Nephron (organoid): ENCODE measurements around the gene NECTIN1.
A peak's percentile ranks its signal among the peaks of the same experiment; 100 is the strongest.

ENCODE experiments used
- H3K27ac Mint-ChIP-seq, 3 experiments: 2 replicates each; pipeline ENCODE4 v1.8.0; 2020; ENCODE audit warnings: mixed read lengths in 3 of 3, mild to moderate bottlenecking in 2 of 3, moderate library complexity in 1 of 3
- H3K27me3 Mint-ChIP-seq: 2 replicates; pipeline ENCODE4 v1.8.0; 2021; ENCODE audit warnings: low read depth, mild to moderate bottlenecking, moderate library complexity, mixed read lengths
- H3K36me3 Mint-ChIP-seq: 2 replicates; pipeline ENCODE4 v1.8.0; 2020; ENCODE audit warnings: low read depth, mixed read lengths
- H3K4me1 Mint-ChIP-seq: 2 replicates; pipeline ENCODE4 v1.8.0; 2020; ENCODE audit warnings: mixed read lengths
- H3K4me3 Mint-ChIP-seq, 3 experiments: 2 replicates each; pipeline ENCODE4 v1.8.0; 2020; ENCODE audit warnings: mild to moderate bottlenecking in 3 of 3, mixed read lengths in 3 of 3, moderate library complexity in 2 of 3
- H3K9me3 Mint-ChIP-seq: 2 replicates; pipeline ENCODE4 v1.8.0; 2020; ENCODE audit warnings: mixed read lengths
- CTCF ChIP-seq, 3 experiments: fragments of 200-600 bp; sonication (generic); IDR thresholded peaks; one replicate each; pipeline ENCODE4 v1.5.0; 2021; ENCODE audit warnings: antibody characterized with exemption in 3 of 3; ENCODE audit not compliant: unreplicated experiment in 3 of 3

Gene NECTIN1

GRCh38 chr11:119734788-119735187, 5.8 kb upstream of the NECTIN1 start:
- Mint-ChIP-seq H3K9me3 (no peaks in the 10 kb centered on the region), H3K36me3 (no peaks in the 10 kb centered on the region), H3K27me3 (peaks cover 27% of the 10 kb centered on the region), H3K4me1 (peaks cover 23% of the 10 kb centered on the region), H3K27ac (no peak overlapping the region), H3K4me3 (no peak overlapping the region)
- TF ChIP-seq CTCF (IDR thresholded peaks at IDR 0.05; ENCODE audit: unreplicated experiment in 3 of 3): no peak

GRCh38 chr11:119730789-119731386, 1.9 kb upstream of the NECTIN1 start:
- H3K27ac Mint-ChIP-seq: no peak overlapping the region

DNA sequence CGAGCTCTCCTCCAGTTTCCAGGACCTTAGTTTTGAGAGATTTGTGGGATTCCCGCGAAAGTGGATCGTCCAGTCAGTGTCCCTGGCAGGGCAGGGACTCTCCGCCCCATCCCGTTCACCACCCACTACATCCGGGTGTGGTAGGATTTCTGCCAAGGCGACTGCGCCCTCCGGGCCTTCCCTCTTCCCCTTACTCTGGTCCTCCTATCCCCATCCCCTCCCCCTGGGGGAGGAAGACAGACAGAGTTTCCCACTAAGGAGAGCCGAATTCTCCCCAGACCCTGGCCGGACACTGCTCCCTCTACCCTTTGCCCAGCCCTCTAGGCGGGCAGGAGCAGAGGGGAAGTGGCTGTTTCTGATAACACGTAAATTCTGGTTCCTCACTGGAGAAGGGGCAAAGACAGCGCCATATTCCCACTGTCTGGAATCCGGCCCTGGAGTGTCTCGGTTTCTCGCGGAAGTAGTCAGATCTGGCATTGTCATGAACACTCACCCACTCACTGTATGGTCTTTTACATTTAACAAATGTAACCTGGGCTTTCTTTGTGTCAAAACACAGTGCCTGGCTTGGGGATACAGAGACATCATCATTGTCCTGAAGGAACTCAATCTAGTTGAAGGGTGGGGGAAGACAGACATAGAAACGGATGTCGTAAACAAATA, 1.1 kb upstream of the NECTIN1 start:
- Mint-ChIP-seq H3K27ac (peak overlapping the region in 2 of 3 experiments; percentile 0 to 47), H3K27me3 (peaks cover 30% of the 10 kb centered on the region), H3K4me1 (peaks cover 30% of the 10 kb centered on the region), H3K4me3 (peak overlapping the region; percentile 82 to 88 (median 82)), H3K36me3 (no peaks in the 10 kb centered on the region), H3K9me3 (no peaks in the 10 kb centered on the region)
- no peak for TF ChIP-seq CTCF (IDR thresholded peaks at IDR 0.05; ENCODE audit: unreplicated experiment in 3 of 3)

More at GRCh38 chr11:119730789-119731386, 1.9 kb upstream of the NECTIN1 start:
- Mint-ChIP-seq H3K4me1 (peaks cover 22% of the 10 kb centered on the region), H3K4me3 (peak overlapping the region in 2 of 3 experiments; percentile 82), H3K27me3 (peaks cover 26% of the 10 kb centered on the region), H3K36me3 (no peaks in the 10 kb centered on the region), H3K9me3 (no peaks in the 10 kb centered on the region)
- no peak for TF ChIP-seq CTCF (IDR thresholded peaks at IDR 0.05; ENCODE audit: unreplicated experiment in 3 of 3)

DNA sequence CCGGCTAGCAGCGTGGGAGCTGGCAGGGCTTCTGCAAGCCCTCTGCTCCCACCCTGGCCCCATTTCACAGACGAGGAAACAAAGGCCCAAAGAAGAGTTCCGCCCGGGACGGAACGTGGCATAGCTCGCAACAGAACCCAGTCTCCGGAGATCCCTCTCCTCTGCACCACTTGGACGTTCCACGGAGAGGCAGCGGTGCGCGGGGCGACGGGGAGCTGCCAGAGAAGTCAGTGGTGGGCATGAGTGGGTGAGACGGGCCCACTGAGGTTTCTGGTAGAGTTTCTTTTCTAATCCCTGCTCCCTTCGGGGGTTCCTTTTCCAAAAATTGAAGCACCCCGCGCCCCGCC, 554 bp upstream of the NECTIN1 start:
- peak overlapping the region; percentile 82 to 88 (median 82) for H3K4me3 Mint-ChIP-seq
- peak overlapping the region in 2 of 3 experiments; percentile 0 to 47 for H3K27ac Mint-ChIP-seq
- peak; percentile 22 to 45 (median 31) for TF ChIP-seq CTCF (IDR thresholded peaks at IDR 0.05; ENCODE audit: unreplicated experiment in 3 of 3)
- no peaks in the 10 kb centered on the region for H3K36me3 Mint-ChIP-seq
- H3K27me3 Mint-ChIP-seq: peaks cover 27% of the 10 kb centered on the region
- H3K4me1 Mint-ChIP-seq: peaks cover 34% of the 10 kb centered on the region
- no peaks in the 10 kb centered on the region for H3K9me3 Mint-ChIP-seq

DNA sequence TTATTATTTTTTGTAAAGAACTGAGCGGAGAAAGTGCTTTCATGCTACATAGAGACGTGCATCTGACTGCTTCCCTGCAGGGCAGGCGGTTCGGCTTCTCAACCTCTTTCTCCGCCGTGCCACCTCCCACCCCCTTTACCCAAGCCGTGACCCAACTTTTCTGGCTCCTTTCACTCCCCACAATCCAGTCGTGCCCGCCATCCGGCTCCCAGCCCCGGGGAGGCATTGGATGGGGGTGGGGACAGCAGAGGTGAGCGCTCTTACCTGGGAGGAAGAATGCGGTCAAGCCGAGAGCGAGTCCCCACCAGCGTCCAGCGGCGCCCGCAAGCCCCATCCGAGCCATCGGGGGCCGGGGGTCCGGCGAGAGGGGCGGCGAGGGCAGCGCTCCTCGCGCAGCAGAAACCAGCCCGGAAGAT, 781 bp downstream of the NECTIN1 start:
- Mint-ChIP-seq H3K9me3 (no peaks in the 10 kb centered on the region), H3K4me3 (peak overlapping the region; percentile 98 to 99 (median 99)), H3K36me3 (no peaks in the 10 kb centered on the region), H3K27ac (peak overlapping the region; percentile 84 to 97 (median 94)), H3K27me3 (peaks cover 19% of the 10 kb centered on the region), H3K4me1 (peaks cover 47% of the 10 kb centered on the region)
- peak in 1 of 3 experiments; percentile 6 for TF ChIP-seq CTCF (IDR thresholded peaks at IDR 0.05; ENCODE audit: unreplicated experiment in 3 of 3)
